ENCODE results near the gene LIMK1. TPM values are rescaled to one million over a fixed set of nuclear protein-coding genes. Genes with fewer than 3 reads are reported as not detected.
"Not testable (repeated sequence)": the region's sequence is repeated elsewhere in the genome, so short reads cannot be mapped to it uniquely, and the experiment has no call there.

The LIMK1 gene
- total and polyA plus RNA-seq, 2 donors: 11.2 to 14.7 TPM

GRCh38 chr7:74103219-74103772 lies 19.7 kb downstream of the LIMK1 start:
- H3K4me3 ChIP-seq (ENCODE audit: low read depth, low read length): no peak overlapping the region
- H3K36me3 ChIP-seq (ENCODE audit: insufficient read depth): no peaks in the 10 kb centered on the region
- H3K4me1 ChIP-seq (ENCODE audit: insufficient read depth): no peaks in the 10 kb centered on the region
- 95% methylated on average over 6 of the region's 6 CpGs for WGBS
- DNase-seq (ENCODE audit: extremely low spot score): no peak
- H3K27ac ChIP-seq (ENCODE audit: low read depth): no peak overlapping the region

- no peak overlapping the region for H3K4me3 ChIP-seq (ENCODE audit: low read depth, low read length)
- 87% methylated on average over 8 of the region's 8 CpGs for WGBS
- no peaks in the 10 kb centered on the region for H3K4me1 ChIP-seq (ENCODE audit: insufficient read depth)
- no peak overlapping the region for H3K27ac ChIP-seq (ENCODE audit: low read depth)
- H3K36me3 ChIP-seq (ENCODE audit: insufficient read depth): peaks cover 2% of the 10 kb centered on the region
- DNase-seq (ENCODE audit: extremely low spot score): no peak
Measured at GRCh38 chr7:74104702-74105101, 21.1 kb downstream of the LIMK1 start.

- no peak for DNase-seq (ENCODE audit: extremely low spot score)
- Histone ChIP-seq H3K4me3 (ENCODE audit: low read depth, low read length) (no peak overlapping the region), H3K27ac (ENCODE audit: low read depth) (no peak overlapping the region), H3K4me1 (ENCODE audit: insufficient read depth) (no peaks in the 10 kb centered on the region), H3K36me3 (ENCODE audit: insufficient read depth) (peaks cover 2% of the 10 kb centered on the region)
- 89% methylated on average over 11 of the region's 11 CpGs for WGBS
Measured at GRCh38 chr7:74105992-74106391, 22.4 kb downstream of the LIMK1 start.

GRCh38 chr7:74106846-74107245 lies 23.2 kb downstream of the LIMK1 start:
- Histone ChIP-seq H3K36me3 (ENCODE audit: insufficient read depth) (peaks cover 2% of the 10 kb centered on the region), H3K27ac (ENCODE audit: low read depth) (no peak overlapping the region), H3K4me1 (ENCODE audit: insufficient read depth) (no peaks in the 10 kb centered on the region), H3K4me3 (ENCODE audit: low read depth, low read length) (no peak overlapping the region)
- no peak for DNase-seq (ENCODE audit: extremely low spot score)
- 95% methylated on average over 18 of the region's 18 CpGs for WGBS

GRCh38 chr7:74115326-74115725 lies 31.7 kb downstream of the LIMK1 start:
- peaks cover 2% of the 10 kb centered on the region for H3K36me3 ChIP-seq (ENCODE audit: insufficient read depth)
- no peak for DNase-seq (ENCODE audit: extremely low spot score)
- 77% methylated on average over 17 of the region's 17 CpGs for WGBS
- H3K27ac ChIP-seq (ENCODE audit: low read depth): no peak overlapping the region
- no peak overlapping the region for H3K4me3 ChIP-seq (ENCODE audit: low read depth, low read length)
- H3K4me1 ChIP-seq (ENCODE audit: insufficient read depth): no peaks in the 10 kb centered on the region

- no peak overlapping the region for H3K27ac ChIP-seq (ENCODE audit: low read depth)
- H3K36me3 ChIP-seq (ENCODE audit: insufficient read depth): peaks cover 2% of the 10 kb centered on the region
- no peaks in the 10 kb centered on the region for H3K4me1 ChIP-seq (ENCODE audit: insufficient read depth)
- DNase-seq (ENCODE audit: extremely low spot score): no peak
- no peak overlapping the region for H3K4me3 ChIP-seq (ENCODE audit: low read depth, low read length)
- WGBS: 90% methylated on average over 13 of the region's 13 CpGs
Measured at GRCh38 chr7:74116356-74116755, 32.8 kb downstream of the LIMK1 start.

- no peak for DNase-seq (ENCODE audit: extremely low spot score)
- Histone ChIP-seq H3K4me1 (ENCODE audit: insufficient read depth) (no peaks in the 10 kb centered on the region), H3K4me3 (ENCODE audit: low read depth, low read length) (no peak overlapping the region), H3K27ac (ENCODE audit: low read depth) (no peak overlapping the region), H3K36me3 (ENCODE audit: insufficient read depth) (peaks cover 2% of the 10 kb centered on the region)
- 99% methylated on average over 4 of the region's 4 CpGs for WGBS
Measured at GRCh38 chr7:74119831-74120230, 36.2 kb downstream of the LIMK1 start.

- H3K27ac ChIP-seq (ENCODE audit: low read depth): no peak overlapping the region
- H3K4me1 ChIP-seq (ENCODE audit: insufficient read depth): no peaks in the 10 kb centered on the region
- peaks cover 2% of the 10 kb centered on the region for H3K36me3 ChIP-seq (ENCODE audit: insufficient read depth)
- DNase-seq (ENCODE audit: extremely low spot score): no peak
- 86% methylated on average over 26 of the region's 26 CpGs for WGBS
- no peak overlapping the region for H3K4me3 ChIP-seq (ENCODE audit: low read depth, low read length)
Measured at GRCh38 chr7:74121401-74122249, 38.0 kb downstream of the LIMK1 start.

GRCh38 chr7:74123892-74124291 lies 40.3 kb downstream of the LIMK1 start:
- not testable (repeated sequence) for H3K36me3 ChIP-seq (ENCODE audit: insufficient read depth); H3K27ac ChIP-seq (ENCODE audit: low read depth); DNase-seq (ENCODE audit: extremely low spot score); H3K4me3 ChIP-seq (ENCODE audit: low read depth, low read length); H3K4me1 ChIP-seq (ENCODE audit: insufficient read depth)
- 95% methylated on average over 7 of the region's 7 CpGs for WGBS

GRCh38 chr7:74126220-74126880 lies 42.7 kb downstream of the LIMK1 start:
- WGBS: 79% methylated on average over 12 of the region's 12 CpGs
- Histone ChIP-seq H3K36me3 (ENCODE audit: insufficient read depth) (no peaks in the 10 kb centered on the region), H3K27ac (ENCODE audit: low read depth) (no peak overlapping the region)

GRCh38 chr7:74129887-74130286 lies 46.3 kb downstream of the LIMK1 start:
- no peak overlapping the region for H3K4me3 ChIP-seq (ENCODE audit: low read depth, low read length)
- 71% methylated on average over 2 of the region's 2 CpGs for WGBS

More at GRCh38 chr7:74126220-74126880, 42.7 kb downstream of the LIMK1 start:
- Histone ChIP-seq H3K4me3 (ENCODE audit: low read depth, low read length) (no peak overlapping the region), H3K4me1 (ENCODE audit: insufficient read depth) (no peaks in the 10 kb centered on the region)
- no peak for DNase-seq (ENCODE audit: extremely low spot score)

GRCh38 chr7:74130518-74130917 lies 46.9 kb downstream of the LIMK1 start:
- H3K4me1 ChIP-seq (ENCODE audit: insufficient read depth): no peaks in the 10 kb centered on the region
- 47% methylated on average over 4 of the region's 4 CpGs for WGBS
- DNase-seq (ENCODE audit: extremely low spot score): no peak
- no peak overlapping the region for H3K4me3 ChIP-seq (ENCODE audit: low read depth, low read length)
- H3K27ac ChIP-seq (ENCODE audit: low read depth): no peak overlapping the region
- H3K36me3 ChIP-seq (ENCODE audit: insufficient read depth): no peaks in the 10 kb centered on the region

More at GRCh38 chr7:74129887-74130286, 46.3 kb downstream of the LIMK1 start:
- no peak for DNase-seq (ENCODE audit: extremely low spot score)
- Histone ChIP-seq H3K27ac (ENCODE audit: low read depth) (no peak overlapping the region), H3K36me3 (ENCODE audit: insufficient read depth) (no peaks in the 10 kb centered on the region), H3K4me1 (ENCODE audit: insufficient read depth) (no peaks in the 10 kb centered on the region)

- DNase-seq (ENCODE audit: extremely low spot score): no peak
- no peak overlapping the region for H3K27ac ChIP-seq (ENCODE audit: low read depth)
- H3K4me3 ChIP-seq (ENCODE audit: low read depth, low read length): no peak overlapping the region
- no peaks in the 10 kb centered on the region for H3K4me1 ChIP-seq (ENCODE audit: insufficient read depth)
- no peaks in the 10 kb centered on the region for H3K36me3 ChIP-seq (ENCODE audit: insufficient read depth)
- WGBS: 71% methylated on average over 8 of the region's 8 CpGs
Measured at GRCh38 chr7:74134117-74134620, 50.6 kb downstream of the LIMK1 start.

Data from urinary bladder (tissue), 4 donors.